Upper lobe of left lung (tissue), 4 donors: ENCODE measurements around the gene B4GALNT3.

ENCODE experiments used
- CTCF ChIP-seq, 6 experiments: fragments of 450-650 bp in 4 of 6; fragments of 200-600 bp in 2 of 6; sonication (generic) in 2 of 6; IDR thresholded peaks; one replicate each; pipeline ENCODE4 v1.5.1; 2016 to 2019; ENCODE audit warnings: antibody characterized with exemption in 6 of 6
- EP300 ChIP-seq, 4 donors: sonication (generic); formaldehyde crosslinking; IDR thresholded peaks; one replicate each; pipeline ENCODE4 v1.5.1; 2017; ENCODE audit warnings: antibody characterized with exemption in 4 of 4, control low read depth in 2 of 4
- POLR2A ChIP-seq, 4 donors: fragments of 450-650 bp; IDR thresholded peaks; one replicate each; pipeline ENCODE4 v1.5.1; 2016 to 2017; ENCODE audit warnings: antibody characterized with exemption in 4 of 4, mild to moderate bottlenecking in 2 of 4
- POLR2AphosphoS5 ChIP-seq, 2 donors: sonication (generic); formaldehyde crosslinking; IDR thresholded peaks; one replicate each; pipeline ENCODE4 v1.5.1; 2017; ENCODE audit warnings: antibody characterized with exemption in 2 of 2

DNA sequence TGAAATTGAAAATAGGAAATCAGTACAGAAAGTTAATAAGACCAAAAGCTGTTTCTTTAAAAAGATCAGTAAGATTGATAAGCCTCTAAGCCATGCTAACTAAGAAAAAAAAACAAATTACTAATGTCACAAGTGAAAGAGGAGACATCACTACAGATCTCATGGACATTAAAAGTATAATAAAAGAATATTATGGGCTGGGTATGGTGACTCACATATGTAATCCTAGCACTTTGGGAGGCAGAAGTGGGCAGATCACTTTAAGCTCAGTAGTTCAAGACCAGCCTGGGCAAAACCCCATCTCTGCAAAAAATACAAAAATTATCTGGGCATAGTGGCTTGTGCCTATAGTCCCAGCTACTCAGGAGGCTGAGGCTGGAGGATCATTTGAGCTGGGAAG, 30.5 kb downstream of the B4GALNT3 start:
- TF ChIP-seq CTCF (IDR thresholded peaks at IDR 0.05) (no peak), POLR2A (IDR thresholded peaks at IDR 0.05) (no peak), POLR2AphosphoS5 (IDR thresholded peaks at IDR 0.05) (no peak), EP300 (IDR thresholded peaks at IDR 0.05) (no peak)
